ENCODE data around the gene ANKRD22. TPM values are rescaled to one million over a fixed set of nuclear protein-coding genes. Genes with fewer than 3 reads are reported as not detected.
A peak's percentile ranks its signal among the peaks of the same experiment; 100 is the strongest.
"Not testable (repeated sequence)": the region's sequence is repeated elsewhere in the genome, so short reads cannot be mapped to it uniquely, and the experiment has no call there.

Gene ANKRD22
- total and polyA plus RNA-seq, 4 donors, result 0.38 to 1.0 (median 0.43) TPM

GRCh38 chr10:88840104-88840503 lies 11.5 kb downstream of the ANKRD22 start:
- no peaks in the 10 kb centered on the region for H3K9me3 ChIP-seq (ENCODE audit: control insufficient read depth in 4 of 4, low read length in 3 of 4)
- H3K27me3 ChIP-seq (ENCODE audit: control insufficient read depth in 4 of 4, insufficient read depth in 4 of 4, low read length in 3 of 4), result no peaks in the 10 kb centered on the region
- H3K4me1 ChIP-seq (ENCODE audit: control insufficient read depth in 4 of 4, insufficient read depth in 4 of 4, low read length in 3 of 4), result peaks cover 7 to 17% (median 8%) of the 10 kb centered on the region in 4 donors
- no peaks in the 10 kb centered on the region for H3K36me3 ChIP-seq (ENCODE audit: control insufficient read depth in 4 of 4, insufficient read depth in 3 of 4, low read depth in 1 of 4, low read length in 3 of 4)
- H3K4me3 ChIP-seq (ENCODE audit: low read depth in 1 of 3, low read length in 3 of 3), result no peak overlapping the region
- 45% methylated on average over 3 of the region's 3 CpGs for WGBS
- H3K9ac ChIP-seq (ENCODE audit: low read depth in 1 of 2, low read length in 2 of 2), result no peak overlapping the region
- H3K27ac ChIP-seq (ENCODE audit: low read depth in 1 of 2, low read length in 2 of 2), result peak overlapping the region; percentile 83 to 87
- no peak for DNase-seq (ENCODE audit: low spot score)
- TF ChIP-seq RXRA (IDR thresholded peaks at IDR 0.05) (peak in 1 of 2 donors; percentile 38), YY1 (IDR thresholded peaks at IDR 0.05) (peak; percentile 89), SP1 (IDR thresholded peaks at IDR 0.05) (peak; percentile 39), HNF4G (IDR thresholded peaks at IDR 0.05) (no peak), GABPA (IDR thresholded peaks at IDR 0.05 in 1 of 2, conservative IDR thresholded peaks at IDR 0.05 in 1 of 2) (peak in 1 of 2 donors; percentile 42), HNF4A (conservative IDR thresholded peaks at IDR 0.05) (peak; percentile 5 to 16), FOXA2 (IDR thresholded peaks at IDR 0.05) (no peak), JUND (IDR thresholded peaks at IDR 0.05) (peak; percentile 72 to 76)
- TF ChIP-seq, protein P1, sequence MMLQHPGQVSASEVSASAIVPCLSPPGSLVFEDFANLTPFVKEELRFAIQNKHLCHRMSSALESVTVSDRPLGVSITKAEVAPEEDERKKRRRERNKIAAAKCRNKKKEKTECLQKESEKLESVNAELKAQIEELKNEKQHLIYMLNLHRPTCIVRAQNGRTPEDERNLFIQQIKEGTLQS (IDR thresholded peaks at IDR 0.05), result peak; percentile 24
- TF ChIP-seq, protein P2, sequence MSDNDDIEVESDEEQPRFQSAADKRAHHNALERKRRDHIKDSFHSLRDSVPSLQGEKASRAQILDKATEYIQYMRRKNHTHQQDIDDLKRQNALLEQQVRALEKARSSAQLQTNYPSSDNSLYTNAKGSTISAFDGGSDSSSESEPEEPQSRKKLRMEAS (IDR thresholded peaks at IDR 0.05), result peak; percentile 16

DNA sequence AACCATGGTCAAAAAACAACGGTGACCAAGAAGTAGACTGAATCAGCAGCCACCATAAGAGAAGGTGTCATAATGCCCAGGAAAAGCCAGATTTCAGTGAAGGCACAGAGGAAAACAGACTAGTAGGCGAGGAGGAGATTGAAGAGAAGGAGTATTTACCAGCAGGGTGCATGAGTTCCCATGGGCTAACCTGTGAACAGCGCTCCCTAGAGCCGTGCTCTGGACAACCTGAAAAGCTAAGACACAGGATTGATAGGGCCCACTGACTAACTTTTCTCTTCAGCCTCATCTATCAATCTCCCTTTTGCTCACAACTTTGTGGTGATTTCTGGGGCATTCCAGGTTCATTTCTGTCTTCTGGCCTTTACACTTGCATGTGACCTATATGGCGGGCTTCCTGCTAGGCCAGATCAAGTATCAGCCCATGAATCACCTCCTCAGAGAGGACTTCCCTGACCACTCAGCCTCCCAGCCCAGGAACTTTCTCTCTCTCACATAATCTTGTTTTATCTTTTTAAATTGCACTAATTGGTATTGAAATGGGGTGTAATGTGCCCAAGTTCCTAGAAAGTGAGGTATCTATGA lies 12.8 kb downstream of the ANKRD22 start:
- no peak for DNase-seq (ENCODE audit: low spot score)
- H3K27me3 ChIP-seq (ENCODE audit: control insufficient read depth in 4 of 4, insufficient read depth in 4 of 4, low read length in 3 of 4), result no peaks in the 10 kb centered on the region
- no peaks in the 10 kb centered on the region for H3K9me3 ChIP-seq (ENCODE audit: control insufficient read depth in 4 of 4, low read length in 3 of 4)
- TF ChIP-seq EGR1 (IDR thresholded peaks at IDR 0.05; ENCODE audit: low read depth in 2 of 2), result no peak
- TF ChIP-seq, protein P1 (IDR thresholded peaks at IDR 0.05), result no peak
- no peak for TF ChIP-seq CTCF (IDR thresholded peaks at IDR 0.05; ENCODE audit: low read depth, low read length, missing input control)
- TF ChIP-seq HNF4A (conservative IDR thresholded peaks at IDR 0.05), result no peak
- TF ChIP-seq SP1 (IDR thresholded peaks at IDR 0.05), result no peak
- TF ChIP-seq NR2F2 (IDR thresholded peaks at IDR 0.05), result no peak
- TF ChIP-seq RAD21 (IDR thresholded peaks at IDR 0.05), result no peak
- TF ChIP-seq FOXA1 (IDR thresholded peaks at IDR 0.05), result no peak
- TF ChIP-seq, protein P2 (IDR thresholded peaks at IDR 0.05), result no peak
- no peak for TF ChIP-seq ZBTB33 (IDR thresholded peaks at IDR 0.05)
- TF ChIP-seq RXRA (IDR thresholded peaks at IDR 0.05), result no peak
- TF ChIP-seq TAF1 (conservative IDR thresholded peaks at IDR 0.05), result no peak
- H3K27ac ChIP-seq (ENCODE audit: low read depth in 1 of 2, low read length in 2 of 2), result no peak overlapping the region
- no peak overlapping the region for H3K4me3 ChIP-seq (ENCODE audit: low read depth in 1 of 3, low read length in 3 of 3)
- peaks cover 7 to 17% (median 8%) of the 10 kb centered on the region in 4 donors for H3K4me1 ChIP-seq (ENCODE audit: control insufficient read depth in 4 of 4, insufficient read depth in 4 of 4, low read length in 3 of 4)
- WGBS, result 95% methylated on average over 5 of the region's 5 CpGs
- H3K36me3 ChIP-seq (ENCODE audit: control insufficient read depth in 4 of 4, insufficient read depth in 3 of 4, low read depth in 1 of 4, low read length in 3 of 4), result no peaks in the 10 kb centered on the region
- no peak overlapping the region for H3K9ac ChIP-seq (ENCODE audit: low read depth in 1 of 2, low read length in 2 of 2)

GRCh38 chr10:88837632-88838031 lies 14.0 kb downstream of the ANKRD22 start:
- not testable (repeated sequence) for H3K4me3 ChIP-seq (ENCODE audit: low read depth in 1 of 3, low read length in 3 of 3); DNase-seq (ENCODE audit: low spot score); H3K9me3 ChIP-seq (ENCODE audit: control insufficient read depth in 4 of 4, low read length in 3 of 4); H3K27ac ChIP-seq (ENCODE audit: low read depth in 1 of 2, low read length in 2 of 2); H3K9ac ChIP-seq (ENCODE audit: low read depth in 1 of 2, low read length in 2 of 2); H3K27me3 ChIP-seq (ENCODE audit: control insufficient read depth in 4 of 4, insufficient read depth in 4 of 4, low read length in 3 of 4); H3K36me3 ChIP-seq (ENCODE audit: control insufficient read depth in 4 of 4, insufficient read depth in 3 of 4, low read depth in 1 of 4, low read length in 3 of 4)
- H3K4me1 ChIP-seq (ENCODE audit: control insufficient read depth in 4 of 4, insufficient read depth in 4 of 4, low read length in 3 of 4), result peaks cover 7 to 17% (median 8%) of the 10 kb centered on the region in 4 donors

Data from liver (tissue), 9 donors.